Posterior vena cava (tissue), 2 donors: Measurements from ENCODE around the gene HOXB8. TPM values are rescaled to one million over a fixed set of nuclear protein-coding genes. Genes with fewer than 3 reads are reported as not detected.

Experiments
- DNase-seq: peaks from one replicate; pipeline ENCODE4 v3.0.0-alpha.2; 2020; ENCODE audit warnings: low spot score
- intact Hi-C, 2 donors: fragments of 100-400 bp; cut with DNase I; formaldehyde crosslinking; loops; one replicate each; pipeline versions ENCODE4 v1.14.1 to v1.14.2; 2022 to 2023
- total RNA-seq, 2 donors: library from RNA; stranded (reverse); fragmentation: NEBNext Ultra II Directional; extraction: Animal tissue kit (Norgen Biotek cat#: 25700); gene quantifications; one replicate each; pipeline ENCODE4 v1.2.1, GENCODE V29; 2021
- donor health status: DM: yes; HTN: yes; CAD: no.
- donor health status: DM: yes; HTN: yes; CAD: no.

HOXB8 gene
- total RNA-seq, 2 donors from 2014 or later: 0.19 to 0.93 TPM

DNA sequence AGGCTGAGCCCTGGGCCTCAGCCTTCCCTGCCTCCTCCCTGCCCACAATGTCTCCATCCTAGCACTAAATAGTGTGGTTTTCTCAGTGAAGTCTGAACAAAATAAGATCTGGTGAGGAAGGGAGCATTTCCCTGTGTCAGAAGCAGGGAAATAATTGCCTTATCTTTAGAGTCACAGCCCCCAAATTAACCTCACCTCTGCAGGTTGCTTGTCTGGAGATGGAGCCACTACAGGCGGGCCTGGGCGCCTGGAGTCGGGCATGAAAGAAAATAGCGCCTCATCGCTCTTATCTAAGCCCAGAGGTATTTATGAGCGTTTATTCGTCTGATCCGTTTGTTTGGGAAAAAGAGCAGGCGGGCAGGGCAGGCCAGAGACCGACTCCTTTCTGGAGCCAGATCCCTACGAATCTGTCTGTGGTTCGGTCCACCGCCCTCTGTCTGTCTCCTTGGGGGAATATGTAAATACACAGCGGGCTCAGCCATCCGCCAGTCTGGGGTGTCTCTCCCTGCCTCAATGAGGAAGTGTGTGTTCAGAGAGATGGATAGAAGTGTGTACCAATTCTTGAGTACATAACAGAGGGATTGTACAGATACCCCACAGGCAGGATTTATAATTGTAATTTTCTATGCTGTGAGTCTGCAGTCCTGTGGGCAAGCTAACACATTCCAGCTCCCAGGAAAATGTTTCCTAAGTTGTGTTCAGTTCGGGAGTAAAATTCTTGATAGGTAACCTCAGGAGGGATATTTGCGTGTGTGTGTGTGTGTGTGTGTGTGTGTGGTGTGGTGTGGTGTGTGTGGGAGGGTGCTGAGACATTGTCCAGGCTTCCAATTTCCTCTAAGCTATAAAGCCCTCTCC, 14.6 kb downstream of the HOXB8 start:
- intact Hi-C loops: no loop called here
- DNase-seq: no peak

DNA sequence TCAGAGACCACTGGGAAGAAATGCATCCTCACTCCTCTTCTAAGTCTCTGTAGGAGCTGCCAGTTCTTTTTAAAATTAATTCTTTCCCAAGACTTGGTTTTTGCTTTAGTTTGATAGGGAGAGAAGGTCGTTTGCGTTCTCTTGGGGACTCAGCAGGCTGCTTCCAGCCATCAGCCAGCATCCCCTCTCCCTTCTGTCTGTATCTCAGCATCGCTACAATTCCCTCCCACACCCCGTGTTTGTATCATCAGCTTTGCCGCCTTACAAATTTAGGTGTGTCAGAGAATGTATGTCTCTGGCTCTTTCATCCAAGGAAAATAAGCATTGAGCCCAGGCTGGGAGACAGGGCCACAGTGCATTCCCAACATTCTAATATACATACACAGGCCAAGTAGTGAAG, 15.7 kb downstream of the HOXB8 start:
- no peak for DNase-seq
- intact Hi-C loops: loop anchor here (5.0 to 10.0 kb wide), 2 partner anchors 245 to 262 kb away; no protein-coding TSS in a partner anchor

DNA sequence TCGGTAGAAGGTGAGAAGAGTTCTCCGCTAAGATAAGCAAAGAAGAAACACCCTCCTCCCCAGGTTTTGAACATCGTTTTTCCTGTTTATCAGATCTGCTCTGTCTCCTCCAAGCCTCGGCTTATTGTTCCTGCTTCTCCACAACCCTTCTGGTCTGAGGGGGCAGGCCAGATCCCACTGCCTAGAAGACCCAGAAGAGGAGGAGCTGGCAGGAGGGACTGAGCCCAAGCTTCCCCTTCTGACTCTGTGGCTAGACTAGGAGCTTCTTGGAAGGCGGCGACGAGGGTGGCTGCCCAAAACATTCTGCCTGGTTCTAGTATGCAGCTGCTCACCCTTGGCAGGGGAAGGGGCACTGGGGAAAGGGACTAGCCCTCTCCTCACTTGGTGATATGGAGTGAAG, 16.4 kb downstream of the HOXB8 start:
- intact Hi-C loops: loop anchor here (5.0 to 10.0 kb wide), 2 partner anchors 244 to 261 kb away; no protein-coding TSS in a partner anchor
- DNase-seq: no peak

DNA sequence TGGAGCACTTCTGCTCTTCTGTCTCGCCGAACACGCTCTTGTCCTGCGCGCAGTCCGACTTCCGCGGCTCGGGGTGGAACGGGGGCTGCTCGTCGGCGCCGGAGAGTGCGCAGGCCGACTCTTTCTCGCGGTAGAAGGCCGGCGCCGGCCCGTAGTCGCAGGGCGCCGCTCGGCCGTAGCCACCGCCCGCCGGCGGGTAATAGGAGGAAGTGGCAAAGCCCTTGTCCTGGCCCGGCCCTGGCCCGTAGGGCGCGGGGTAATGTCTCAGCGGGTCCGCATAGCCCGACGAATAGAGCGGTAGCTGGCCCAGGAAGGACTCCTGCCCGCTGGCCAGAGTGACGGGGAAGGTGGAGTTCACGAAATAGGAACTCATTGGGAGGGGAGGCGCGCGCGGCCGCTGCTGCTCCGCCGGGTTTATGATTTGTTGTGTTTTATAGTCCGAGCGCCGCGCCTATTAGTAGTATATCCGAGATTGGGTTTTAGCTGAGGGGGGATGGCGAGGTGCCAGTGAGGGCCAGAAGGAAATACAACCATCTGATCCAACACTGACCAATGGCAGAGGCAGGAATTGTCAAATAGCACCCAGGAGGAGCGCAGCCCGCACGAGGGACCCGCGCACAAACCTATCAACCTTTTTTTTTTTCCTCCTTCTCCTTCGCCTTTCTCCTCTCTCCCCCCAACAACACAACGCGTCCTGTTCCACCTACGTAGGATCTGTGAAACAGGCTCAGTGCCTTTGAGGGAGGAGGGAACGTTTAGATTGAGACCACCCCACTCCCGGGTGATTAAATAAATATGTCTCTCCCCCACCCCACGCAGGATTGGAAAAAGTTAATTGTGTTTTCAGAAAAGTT, 17.1 kb downstream of the HOXB8 start:
- intact Hi-C loops: loop anchor here (5.0 to 10.0 kb wide), 2 partner anchors 243 to 261 kb away; no protein-coding TSS in a partner anchor
- DNase-seq: no peak

DNA sequence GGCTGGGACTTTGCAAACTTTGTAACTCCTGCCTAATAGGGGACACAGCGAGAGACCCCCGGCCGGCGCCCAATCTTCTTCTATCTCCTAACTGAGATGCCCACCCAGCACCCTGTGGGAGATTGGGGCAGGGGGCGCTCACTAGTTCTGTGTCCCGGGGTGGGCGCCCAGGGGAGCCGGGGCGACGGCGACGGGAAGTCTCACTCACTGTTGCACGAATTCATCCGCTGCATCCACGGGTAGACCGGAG, 17.6 kb downstream of the HOXB8 start:
- intact Hi-C loops: loop anchor here (5.0 to 10.0 kb wide), 2 partner anchors 243 to 260 kb away; no protein-coding TSS in a partner anchor
- DNase-seq: no peak

DNA sequence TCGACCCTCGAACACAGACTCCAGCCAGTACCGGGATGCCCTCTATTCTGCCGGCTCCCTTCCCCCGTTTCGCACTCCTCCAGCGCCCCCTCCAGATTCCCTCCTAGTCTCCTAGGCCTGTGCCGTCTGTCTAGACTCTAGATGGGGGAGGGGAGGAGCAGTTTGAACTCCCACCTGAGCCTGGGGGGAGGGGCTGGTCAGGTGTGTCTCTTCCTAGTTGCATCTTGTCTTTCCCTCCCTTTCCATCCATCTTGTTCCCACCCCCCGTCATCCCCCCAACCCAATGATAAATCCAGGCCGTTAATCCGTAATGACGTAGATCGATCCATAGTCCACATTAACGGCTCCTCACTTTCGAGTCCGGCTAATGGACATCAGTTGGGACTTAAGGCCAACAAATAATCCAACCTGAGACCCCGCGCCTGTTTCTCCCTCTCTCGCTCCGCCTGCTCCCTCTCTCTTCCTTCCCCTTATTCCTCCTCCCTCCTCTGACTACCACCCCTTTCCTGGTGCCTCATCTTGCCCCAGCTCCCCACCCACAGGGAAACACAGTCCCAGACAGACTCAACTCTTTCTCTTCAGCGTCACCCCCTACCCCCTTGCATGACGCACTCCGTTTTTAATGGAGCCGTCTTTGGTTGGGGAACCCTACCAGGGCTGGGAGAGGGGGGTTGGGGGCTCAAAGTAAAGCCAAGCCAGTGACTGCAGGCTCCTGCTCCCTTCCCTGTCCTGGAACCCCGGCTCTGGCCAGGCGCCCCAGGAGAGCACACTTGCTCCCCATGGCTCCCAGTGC, 18.2 kb downstream of the HOXB8 start:
- intact Hi-C loops: loop anchor here (5.0 to 10.0 kb wide), 2 partner anchors 242 to 260 kb away; no protein-coding TSS in a partner anchor
- DNase-seq: no peak

DNA sequence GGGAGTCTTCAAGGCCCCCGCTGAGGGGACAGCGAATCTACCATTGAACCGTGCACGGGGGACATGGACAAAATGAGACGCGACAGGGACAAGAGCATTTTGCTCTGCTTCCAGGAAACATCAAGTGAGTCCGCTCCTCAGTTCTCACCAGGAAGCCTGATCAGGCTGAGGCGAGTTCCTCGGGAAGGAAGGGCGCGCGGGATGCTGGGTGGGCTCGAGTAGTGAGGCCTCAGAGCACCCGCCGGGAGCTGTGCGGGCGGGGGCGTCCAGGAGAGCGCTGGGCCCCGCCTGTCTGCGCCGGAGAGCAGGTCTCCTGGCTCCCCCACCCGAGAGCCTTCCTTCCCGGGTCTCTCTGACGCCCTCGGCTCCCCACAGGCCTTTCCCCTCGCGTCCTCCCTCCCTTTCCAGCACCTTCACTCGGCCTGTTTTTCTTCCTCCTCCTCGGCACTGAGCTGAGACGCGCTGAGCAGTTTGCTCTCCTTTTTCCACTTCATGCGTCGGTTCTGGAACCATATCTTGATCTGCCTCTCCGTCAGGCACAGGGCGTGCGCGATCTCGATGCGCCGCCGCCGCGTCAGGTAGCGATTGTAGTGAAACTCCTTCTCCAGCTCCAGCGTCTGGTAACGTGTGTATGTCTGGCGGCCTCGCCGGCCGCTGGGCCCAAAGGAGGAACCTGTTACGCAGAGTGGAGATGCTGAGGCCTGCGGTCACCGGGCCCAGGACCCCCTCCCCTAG, 18.9 kb downstream of the HOXB8 start:
- no peak for DNase-seq
- intact Hi-C loops: loop anchor here (5.0 to 10.0 kb wide), 2 partner anchors 241 to 259 kb away; no protein-coding TSS in a partner anchor

DNA sequence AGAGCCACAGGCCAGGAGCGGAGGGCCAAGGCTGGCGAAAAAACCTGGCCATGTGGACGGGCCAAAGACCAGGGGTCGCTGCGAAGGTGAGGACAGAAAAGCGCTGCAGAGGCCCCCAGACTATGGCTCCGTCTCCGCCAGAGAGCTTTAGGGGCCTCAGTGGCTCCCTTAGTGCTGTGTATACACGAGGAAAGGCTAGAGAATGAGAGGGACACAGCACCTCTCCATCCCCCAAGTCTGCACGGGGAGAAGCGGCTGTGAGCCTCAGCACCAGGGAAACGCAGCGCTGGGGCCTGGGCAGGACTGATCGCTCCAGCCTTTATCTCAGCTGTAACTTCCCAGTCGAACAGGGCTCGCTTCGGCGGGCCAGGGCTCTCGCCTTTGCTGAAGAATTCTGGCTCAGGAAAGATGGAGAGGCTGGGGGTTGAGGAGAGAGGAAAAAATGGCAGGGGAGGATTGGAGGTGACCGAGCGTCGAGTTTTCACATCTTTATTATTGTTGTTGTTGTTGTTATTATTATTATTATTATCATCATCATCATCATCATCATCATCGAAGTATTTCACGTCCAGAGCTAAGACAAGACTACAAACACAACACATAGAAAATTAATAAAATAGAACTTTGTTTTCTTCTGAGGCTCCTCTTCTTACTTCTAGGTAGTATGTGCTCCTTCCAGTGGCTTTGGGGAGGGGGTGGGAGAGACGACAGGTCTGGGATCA, 19.7 kb downstream of the HOXB8 start:
- DNase-seq: no peak
- intact Hi-C loops: loop anchor here (5.0 to 10.0 kb wide), 2 partner anchors 241 to 258 kb away; no protein-coding TSS in a partner anchor

DNA sequence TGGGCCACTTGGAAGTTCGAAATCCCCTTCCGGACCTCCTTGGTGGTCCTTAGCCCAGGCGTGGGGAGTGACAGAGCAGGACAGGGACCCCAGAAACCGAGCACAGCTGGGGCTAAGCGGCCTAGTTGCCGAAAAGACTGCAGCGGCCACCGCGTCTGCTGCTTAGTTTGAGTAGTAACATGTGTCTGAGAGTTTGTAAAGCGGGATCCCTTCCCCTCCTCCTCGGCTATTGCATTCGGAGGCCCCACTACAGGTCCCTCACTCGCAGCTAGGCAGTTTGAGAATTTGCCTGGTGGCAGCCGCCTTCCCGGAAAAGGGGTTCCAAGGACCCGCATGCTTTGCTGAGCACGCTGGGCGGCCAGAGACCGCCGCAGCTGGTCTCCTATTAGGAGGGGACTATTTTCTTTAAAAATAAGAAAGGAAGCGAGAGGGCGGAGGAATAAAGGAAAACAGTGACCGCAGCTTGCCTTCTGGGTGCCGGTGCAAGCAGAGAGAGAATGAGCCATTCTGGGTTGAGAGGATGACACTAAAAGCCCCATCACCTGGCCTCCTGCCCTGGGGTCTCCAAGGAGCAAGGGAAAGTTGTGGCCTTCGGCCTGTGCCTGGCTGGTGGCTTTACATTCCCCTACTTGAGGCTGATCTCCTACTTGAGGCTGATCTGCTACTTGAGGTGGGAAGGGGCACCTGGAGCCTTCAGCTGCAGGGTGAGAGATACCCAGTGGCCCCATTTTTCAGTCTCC, 20.4 kb downstream of the HOXB8 start:
- DNase-seq: no peak
- intact Hi-C loops: loop anchor here (5.0 to 10.0 kb wide), 3 partner anchors 240 to 257 kb away; no protein-coding TSS in a partner anchor

DNA sequence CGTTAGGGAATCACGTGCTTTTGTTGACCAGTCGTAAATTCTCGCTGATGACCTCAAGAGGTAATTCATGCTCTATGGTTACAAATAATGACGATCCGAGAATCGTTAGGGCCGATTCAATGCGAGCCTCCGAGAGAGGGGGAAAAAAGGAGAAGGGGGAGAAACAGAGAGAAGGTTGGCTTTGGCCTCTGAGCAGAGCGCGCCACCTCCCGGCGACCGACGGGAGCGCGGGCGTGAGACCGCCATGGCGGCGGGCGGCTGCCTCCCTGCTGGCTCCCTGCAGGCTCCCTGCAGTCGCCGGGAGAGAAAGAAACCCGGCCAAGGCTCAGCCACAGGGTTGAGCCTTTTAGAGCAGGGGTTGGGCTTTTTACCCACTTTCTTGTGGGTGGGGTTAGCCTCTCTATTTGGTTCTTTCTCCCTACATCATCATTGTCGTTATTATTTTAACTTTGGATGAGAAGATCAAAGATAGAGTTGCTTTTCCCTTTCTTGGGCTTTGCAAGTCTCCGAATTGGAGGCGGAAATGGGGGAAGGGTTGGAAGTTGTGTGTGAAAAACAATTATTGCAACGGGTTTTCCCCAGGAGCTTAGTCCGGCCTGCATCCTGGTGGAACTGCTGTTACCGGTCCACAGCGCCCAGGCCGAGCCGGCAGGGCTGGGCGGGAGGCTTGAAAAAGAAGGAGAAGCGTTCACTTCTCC, 21.1 kb downstream of the HOXB8 start:
- intact Hi-C loops: loop anchor here (5.0 to 10.0 kb wide), 2 partner anchors 239 to 242 kb away; no protein-coding TSS in a partner anchor

DNA sequence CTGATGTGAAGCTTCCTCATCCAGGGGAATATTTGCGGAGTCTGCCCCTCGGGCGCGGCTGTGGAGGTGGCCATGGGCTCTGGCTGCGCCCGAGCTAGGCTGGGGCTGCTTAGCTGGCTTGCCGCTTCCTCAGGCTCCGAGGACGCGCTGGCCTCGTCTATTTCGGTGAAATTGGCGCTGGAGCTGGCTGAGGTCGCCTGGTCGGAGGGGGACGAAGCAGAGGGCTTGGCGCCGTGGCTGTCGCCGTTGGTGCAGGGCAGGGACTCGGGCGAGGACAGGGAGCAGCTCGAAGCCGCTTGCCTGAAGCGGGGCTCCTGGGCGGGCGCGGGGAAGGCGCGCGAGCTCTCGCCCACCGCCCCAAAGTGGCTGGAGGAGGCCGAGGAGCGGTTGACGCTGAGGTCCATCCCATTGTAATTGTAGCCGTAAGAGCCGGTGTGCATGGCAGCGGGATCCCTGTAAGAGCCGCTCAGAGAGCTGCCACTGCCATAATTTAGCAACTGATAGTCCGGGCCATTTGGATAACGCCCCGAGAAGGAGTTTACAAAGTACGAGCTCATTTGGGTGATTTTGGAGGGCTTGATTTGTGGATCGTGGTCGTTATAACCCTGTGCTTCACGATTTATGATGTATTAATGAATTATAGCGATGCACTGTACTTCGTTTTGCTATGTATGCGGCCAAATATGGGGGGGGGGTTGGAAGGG, 21.8 kb downstream of the HOXB8 start, which contains the start of gene HOXB5:
Gene HOXB5 (minus strand): TSS at position 654 of the 704 bp plus-strand sequence. CDS start 97 bp downstream, at position 557.
- intact Hi-C loops: loop anchor here (5.0 to 10.0 kb wide), 2 partner anchors 238 to 241 kb away; no protein-coding TSS in a partner anchor
- no peak for DNase-seq

More for the DNA sequence above, 21.1 kb downstream of the HOXB8 start:
- DNase-seq: peak; percentile 94

DNA sequence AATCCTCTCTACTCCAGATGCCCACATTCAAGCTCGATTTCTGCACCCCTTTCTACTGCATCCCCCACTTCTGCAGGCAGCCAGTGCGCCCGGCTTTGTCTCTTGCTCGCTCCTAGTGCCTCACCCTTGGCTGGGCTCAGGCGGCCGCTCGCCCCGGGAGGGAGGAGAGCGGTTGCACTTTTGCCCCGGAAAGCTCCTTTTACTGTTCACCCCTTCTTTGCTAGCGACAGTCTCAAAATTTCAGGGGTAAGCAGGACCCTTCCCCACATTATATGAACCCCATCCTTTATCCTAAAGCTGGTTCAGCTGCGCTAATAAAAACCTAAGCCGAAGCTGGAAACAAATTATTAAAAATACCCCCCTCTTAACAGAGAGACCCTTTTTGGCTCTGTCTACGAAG, 22.5 kb downstream of the HOXB8 start:
- intact Hi-C loops: loop anchor here (5.0 to 10.0 kb wide), 2 partner anchors 238 to 240 kb away; no protein-coding TSS in a partner anchor
- no peak for DNase-seq

DNA sequence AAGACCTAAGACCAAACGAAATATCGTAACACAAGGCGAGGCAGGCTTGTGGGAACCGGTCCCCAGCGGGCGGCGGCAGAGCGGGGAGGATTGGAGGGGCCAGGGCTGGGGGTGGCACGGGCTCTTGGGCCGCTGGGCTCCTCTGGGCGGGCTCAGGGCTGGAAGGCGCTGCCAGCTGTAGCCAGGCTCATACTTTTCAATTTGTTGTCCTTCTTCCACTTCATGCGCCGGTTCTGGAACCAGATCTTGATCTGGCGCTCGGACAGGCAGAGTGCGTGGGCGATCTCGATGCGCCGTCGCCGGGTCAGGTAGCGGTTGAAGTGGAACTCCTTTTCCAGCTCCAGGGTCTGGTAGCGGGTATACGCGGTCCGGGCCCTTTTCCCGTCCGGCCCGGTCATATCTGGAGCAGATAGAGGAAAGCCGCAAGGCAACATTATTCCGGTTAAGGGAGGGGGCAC, 23.0 kb downstream of the HOXB8 start:
- intact Hi-C loops: loop anchor here (5.0 to 10.0 kb wide), 2 partner anchors 237 to 240 kb away; no protein-coding TSS in a partner anchor

DNA sequence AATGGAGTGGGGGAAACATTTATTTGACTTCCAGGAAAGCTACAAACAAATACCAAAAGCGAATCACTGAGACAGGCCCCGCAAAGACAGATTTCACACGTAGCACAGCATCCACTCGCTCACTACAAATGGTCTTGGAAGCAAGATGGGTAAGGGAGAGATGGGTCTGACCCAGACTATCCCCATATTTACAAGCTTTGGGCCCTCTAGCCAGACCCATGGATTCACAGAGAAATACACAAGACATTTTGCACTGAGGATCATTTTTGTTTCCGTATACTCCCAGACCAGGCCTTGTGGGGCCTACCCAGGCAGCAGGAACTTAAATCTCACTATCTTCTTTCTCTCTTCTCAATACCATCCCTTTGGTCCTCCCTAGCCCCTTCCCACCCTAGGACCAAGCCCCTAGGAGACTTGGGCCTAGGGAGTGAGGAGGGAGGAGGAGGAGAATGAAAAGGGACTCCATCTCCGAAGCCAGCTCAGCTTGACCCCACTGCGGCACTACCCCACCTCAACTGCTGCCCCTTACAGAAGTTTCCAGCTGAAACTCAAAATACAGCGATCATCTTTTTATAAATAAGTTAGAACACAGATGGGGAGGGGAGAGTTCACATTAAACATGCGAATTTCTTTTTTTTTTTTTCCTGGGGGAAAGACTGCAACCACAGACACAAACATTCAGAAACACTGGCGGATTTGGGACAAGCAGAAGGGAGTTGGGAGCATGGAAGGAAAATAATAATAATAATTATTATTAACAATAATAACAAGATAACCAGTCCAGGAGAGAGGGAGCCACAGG, 23.6 kb downstream of the HOXB8 start:
- no peak for DNase-seq
- intact Hi-C loops: loop anchor here (5.0 to 10.0 kb wide), 2 partner anchors 237 to 239 kb away; no protein-coding TSS in a partner anchor

More for the DNA sequence above, 23.0 kb downstream of the HOXB8 start:
- DNase-seq: no peak
